CD8-positive, alpha-beta memory T cell (primary cell): Measurements from ENCODE around the gene SLX4. TPM values are rescaled to one million over a fixed set of nuclear protein-coding genes. Genes with fewer than 3 reads are reported as not detected.
"Not testable (repeated sequence)": the region's sequence is repeated elsewhere in the genome, so short reads cannot be mapped to it uniquely, and the experiment has no call there.

Experiments
- CTCF ChIA-PET: fragments of 350-600 bp; sonication (Branson Sonifier 250); formaldehyde crosslinking; loops from one replicate; lab custom pipeline; 2021; ENCODE audit warnings: antibody characterized with exemption; lab: Charles Lee
- POLR2A ChIA-PET: fragments of 350-600 bp; sonication (Branson Sonifier 250); formaldehyde crosslinking; loops from one replicate; lab custom pipeline; 2021; ENCODE audit warnings: antibody characterized with exemption; lab: Charles Lee
- DNase-seq, 5 donors: peaks; one replicate each; pipeline versions ENCODE4 v3.0.0 to v3.0.0-alpha.2; 2020 to 2022; ENCODE audit warnings: mixed read lengths in 1 of 5
- H3K27ac ChIP-seq: one replicate; pipeline ENCODE4 v1.7.0; 2013; ENCODE audit warnings: low read depth, mild to moderate bottlenecking, low read length, moderate library complexity
- H3K27me3 ChIP-seq: 2 replicates; pipeline ENCODE4 v1.7.0; 2013; ENCODE audit warnings: low read length, mild to moderate bottlenecking; ENCODE audit not compliant: insufficient read depth, poor library complexity, severe bottlenecking
- H3K36me3 ChIP-seq: 2 replicates; pipeline ENCODE4 v1.7.0; 2013; ENCODE audit warnings: mild to moderate bottlenecking, low read length, moderate library complexity; ENCODE audit not compliant: insufficient read depth
- H3K4me1 ChIP-seq: 2 replicates; pipeline ENCODE4 v1.7.0; 2013; ENCODE audit warnings: mild to moderate bottlenecking, low read length, moderate library complexity; ENCODE audit not compliant: insufficient read depth
- H3K4me3 ChIP-seq: 2 replicates; pipeline ENCODE4 v1.7.0; 2013; ENCODE audit warnings: mild to moderate bottlenecking, low read length
- H3K9me3 ChIP-seq: 2 replicates; pipeline ENCODE4 v1.7.0; 2013; ENCODE audit warnings: mild to moderate bottlenecking, low read length
- H3K27ac Mint-ChIP-seq, 8 donors: one replicate each; pipeline ENCODE4 v1.8.0; 2020 to 2021; ENCODE audit warnings: mixed read lengths in 8 of 8, mild to moderate bottlenecking in 6 of 8, inconsistent platforms in 3 of 8, moderate library complexity in 3 of 8
- H3K27me3 Mint-ChIP-seq, 2 donors: one replicate each; pipeline ENCODE4 v1.8.0; 2020 to 2021; ENCODE audit warnings: mixed read lengths in 2 of 2, mild to moderate bottlenecking in 1 of 2, moderate library complexity in 1 of 2
- H3K36me3 Mint-ChIP-seq, 3 donors: one replicate each; pipeline ENCODE4 v1.8.0; 2020 to 2021; ENCODE audit warnings: mixed read lengths in 3 of 3, inconsistent platforms in 1 of 3, mild to moderate bottlenecking in 1 of 3
- H3K4me1 Mint-ChIP-seq, 3 donors: one replicate each; pipeline ENCODE4 v1.8.0; 2020 to 2021; ENCODE audit warnings: mixed read lengths in 3 of 3, inconsistent platforms in 1 of 3, mild to moderate bottlenecking in 1 of 3
- H3K4me3 Mint-ChIP-seq, 7 donors: one replicate each; pipeline ENCODE4 v1.8.0; 2020 to 2021; ENCODE audit warnings: mixed read lengths in 7 of 7, mild to moderate bottlenecking in 6 of 7, moderate library complexity in 4 of 7, inconsistent platforms in 2 of 7
- H3K9me3 Mint-ChIP-seq, 5 donors: one replicate each; pipeline ENCODE4 v1.8.0; 2020 to 2022; ENCODE audit warnings: mixed read lengths in 5 of 5, mild to moderate bottlenecking in 3 of 5, moderate library complexity in 2 of 5, inconsistent platforms in 1 of 5
- polyA plus RNA-seq: library from polyadenylated mRNA; unstranded; fragments of 300-500 nt; fragmentation: Illumina TruSeq; gene quantifications from one replicate; pipeline ENCODE4 v1.2.3, GENCODE V29; 2021
- total RNA-seq, 2 experiments: library from RNA; stranded (reverse); gene quantifications; one replicate each; pipeline ENCODE4 v1.2.3, GENCODE V29; 2021

Gene SLX4, protein sequence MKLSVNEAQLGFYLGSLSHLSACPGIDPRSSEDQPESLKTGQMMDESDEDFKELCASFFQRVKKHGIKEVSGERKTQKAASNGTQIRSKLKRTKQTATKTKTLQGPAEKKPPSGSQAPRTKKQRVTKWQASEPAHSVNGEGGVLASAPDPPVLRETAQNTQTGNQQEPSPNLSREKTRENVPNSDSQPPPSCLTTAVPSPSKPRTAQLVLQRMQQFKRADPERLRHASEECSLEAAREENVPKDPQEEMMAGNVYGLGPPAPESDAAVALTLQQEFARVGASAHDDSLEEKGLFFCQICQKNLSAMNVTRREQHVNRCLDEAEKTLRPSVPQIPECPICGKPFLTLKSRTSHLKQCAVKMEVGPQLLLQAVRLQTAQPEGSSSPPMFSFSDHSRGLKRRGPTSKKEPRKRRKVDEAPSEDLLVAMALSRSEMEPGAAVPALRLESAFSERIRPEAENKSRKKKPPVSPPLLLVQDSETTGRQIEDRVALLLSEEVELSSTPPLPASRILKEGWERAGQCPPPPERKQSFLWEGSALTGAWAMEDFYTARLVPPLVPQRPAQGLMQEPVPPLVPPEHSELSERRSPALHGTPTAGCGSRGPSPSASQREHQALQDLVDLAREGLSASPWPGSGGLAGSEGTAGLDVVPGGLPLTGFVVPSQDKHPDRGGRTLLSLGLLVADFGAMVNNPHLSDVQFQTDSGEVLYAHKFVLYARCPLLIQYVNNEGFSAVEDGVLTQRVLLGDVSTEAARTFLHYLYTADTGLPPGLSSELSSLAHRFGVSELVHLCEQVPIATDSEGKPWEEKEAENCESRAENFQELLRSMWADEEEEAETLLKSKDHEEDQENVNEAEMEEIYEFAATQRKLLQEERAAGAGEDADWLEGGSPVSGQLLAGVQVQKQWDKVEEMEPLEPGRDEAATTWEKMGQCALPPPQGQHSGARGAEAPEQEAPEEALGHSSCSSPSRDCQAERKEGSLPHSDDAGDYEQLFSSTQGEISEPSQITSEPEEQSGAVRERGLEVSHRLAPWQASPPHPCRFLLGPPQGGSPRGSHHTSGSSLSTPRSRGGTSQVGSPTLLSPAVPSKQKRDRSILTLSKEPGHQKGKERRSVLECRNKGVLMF (N-terminal part only)
- total RNA-seq, result 10 to 100 TPM; 11.6 to 11.7 TPM
- polyA plus RNA-seq, result 0.63 TPM

DNA sequence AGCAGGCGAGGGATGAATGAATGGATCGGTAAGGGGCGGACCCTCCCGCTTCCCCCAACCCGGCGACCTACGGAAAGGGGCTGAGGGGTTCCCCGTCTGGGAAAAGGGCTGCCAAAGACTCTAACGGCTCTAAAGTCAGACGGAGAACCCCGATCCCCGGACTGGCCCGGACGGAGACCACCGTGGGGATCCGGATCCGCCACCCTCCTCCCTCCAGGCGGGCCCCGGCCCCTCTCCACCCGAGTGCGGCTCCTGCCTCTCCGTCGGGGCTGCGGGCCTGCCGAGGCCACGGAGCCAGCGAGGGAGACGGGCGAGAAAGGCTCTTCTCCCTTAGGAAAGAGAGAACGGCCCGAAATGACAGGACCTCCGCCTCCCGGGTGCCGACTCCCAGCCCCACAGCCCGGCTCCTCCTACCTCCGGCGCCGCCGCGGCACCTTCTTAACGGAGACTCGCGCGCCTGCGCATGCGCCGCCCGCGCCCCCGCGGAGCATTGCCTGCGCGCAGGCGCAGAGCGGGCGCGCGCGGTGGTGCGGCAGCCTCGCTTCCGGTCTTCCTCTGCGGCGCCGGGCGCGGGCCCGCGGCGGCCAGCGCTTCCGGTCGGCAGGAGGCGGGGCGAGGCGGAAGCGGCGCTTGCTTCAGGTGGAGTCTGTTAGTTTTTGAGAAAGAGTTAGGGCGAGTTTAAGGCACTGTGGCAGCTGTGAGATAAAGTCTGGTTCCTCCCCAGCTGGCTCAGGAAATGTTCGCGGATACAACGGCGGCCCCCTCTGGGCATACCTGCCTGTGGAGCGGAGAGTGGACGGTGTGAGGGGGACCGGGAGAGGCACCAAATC lies at the start of gene SLX4:
TSS of gene SLX4 (minus strand) at position 461 of the 830 bp plus-strand sequence. CDS start 2,642 bp downstream, outside the sequence.
- H3K4me3 Mint-ChIP-seq, result peak within 1 kb of the TSS; percentile 90 to 99 (median 99)
- CTCF ChIA-PET, result interaction anchor here (1.1 to 1.2 kb wide), 2 partner anchors 15 to 84 kb away, joined by 3 to 4 read pairs; no protein-coding TSS in a partner anchor
- H3K4me1 ChIP-seq, result peaks cover 23% of the 10 kb centered on the region
- POLR2A ChIA-PET, result interaction anchor here (0.8 to 1.3 kb wide), 2 partner anchors 11 to 34 kb away, joined by 3 to 4 read pairs; partner anchors contain the start of gene NLRC3
- peak within 1 kb of the TSS; percentile 90 for H3K4me3 ChIP-seq
- no peaks in the 10 kb centered on the region for H3K27me3 ChIP-seq
- peak within 1 kb of the TSS; percentile 84 to 99 (median 97) for H3K27ac Mint-ChIP-seq
- DNase-seq, result peak; percentile 88 to 95 (median 95)
- peak within 1 kb of the TSS; percentile 83 for H3K27ac ChIP-seq
- H3K36me3 ChIP-seq, result no peaks in the 10 kb centered on the region
- no peaks in the 10 kb centered on the region for H3K9me3 ChIP-seq
- no peaks in the 10 kb centered on the region for H3K9me3 Mint-ChIP-seq
- H3K36me3 Mint-ChIP-seq, result peaks cover 0 to 32% (median 0%) of the 10 kb centered on the region in 3 donors
- peaks cover 38 to 57% (median 57%) of the 10 kb centered on the region in 3 donors for H3K4me1 Mint-ChIP-seq
- H3K27me3 Mint-ChIP-seq, result no peaks in the 10 kb centered on the region

DNA sequence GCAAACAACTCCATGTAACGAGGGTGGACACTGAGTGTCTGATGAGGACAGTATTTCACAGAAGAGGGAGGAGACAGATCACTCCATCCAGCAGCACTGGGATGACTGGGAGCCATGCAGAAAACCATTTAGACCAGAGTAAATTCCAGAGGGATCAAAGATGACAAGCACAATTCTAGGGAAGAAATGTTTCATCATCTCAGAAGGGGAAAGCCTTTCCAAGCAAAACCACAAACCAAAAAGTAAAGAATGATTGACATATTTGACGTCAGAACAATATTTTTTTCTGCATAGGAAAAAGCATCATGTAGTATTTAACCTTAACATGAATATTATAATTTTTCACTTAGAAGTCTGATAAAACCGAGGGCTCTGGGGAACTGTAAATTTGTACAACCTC lies 47.8 kb upstream of the SLX4 start:
- Histone ChIP-seq H3K27ac (no peak overlapping the region), H3K4me1 (no peaks in the 10 kb centered on the region), H3K9me3 (no peaks in the 10 kb centered on the region), H3K36me3 (peaks cover 15% of the 10 kb centered on the region), H3K4me3 (no peak overlapping the region), H3K27me3 (no peaks in the 10 kb centered on the region)
- CTCF ChIA-PET, result no interaction called here
- DNase-seq, result no peak
- POLR2A ChIA-PET, result no interaction called here
- Mint-ChIP-seq H3K4me1 (peaks cover 2 to 6% (median 5%) of the 10 kb centered on the region in 3 donors), H3K4me3 (no peak overlapping the region), H3K36me3 (peaks cover 0 to 84% (median 11%) of the 10 kb centered on the region in 3 donors), H3K27me3 (no peaks in the 10 kb centered on the region), H3K27ac (peak overlapping the region in 4 of 8 donors; percentile 57 to 81 (median 69)), H3K9me3 (no peaks in the 10 kb centered on the region)

DNA sequence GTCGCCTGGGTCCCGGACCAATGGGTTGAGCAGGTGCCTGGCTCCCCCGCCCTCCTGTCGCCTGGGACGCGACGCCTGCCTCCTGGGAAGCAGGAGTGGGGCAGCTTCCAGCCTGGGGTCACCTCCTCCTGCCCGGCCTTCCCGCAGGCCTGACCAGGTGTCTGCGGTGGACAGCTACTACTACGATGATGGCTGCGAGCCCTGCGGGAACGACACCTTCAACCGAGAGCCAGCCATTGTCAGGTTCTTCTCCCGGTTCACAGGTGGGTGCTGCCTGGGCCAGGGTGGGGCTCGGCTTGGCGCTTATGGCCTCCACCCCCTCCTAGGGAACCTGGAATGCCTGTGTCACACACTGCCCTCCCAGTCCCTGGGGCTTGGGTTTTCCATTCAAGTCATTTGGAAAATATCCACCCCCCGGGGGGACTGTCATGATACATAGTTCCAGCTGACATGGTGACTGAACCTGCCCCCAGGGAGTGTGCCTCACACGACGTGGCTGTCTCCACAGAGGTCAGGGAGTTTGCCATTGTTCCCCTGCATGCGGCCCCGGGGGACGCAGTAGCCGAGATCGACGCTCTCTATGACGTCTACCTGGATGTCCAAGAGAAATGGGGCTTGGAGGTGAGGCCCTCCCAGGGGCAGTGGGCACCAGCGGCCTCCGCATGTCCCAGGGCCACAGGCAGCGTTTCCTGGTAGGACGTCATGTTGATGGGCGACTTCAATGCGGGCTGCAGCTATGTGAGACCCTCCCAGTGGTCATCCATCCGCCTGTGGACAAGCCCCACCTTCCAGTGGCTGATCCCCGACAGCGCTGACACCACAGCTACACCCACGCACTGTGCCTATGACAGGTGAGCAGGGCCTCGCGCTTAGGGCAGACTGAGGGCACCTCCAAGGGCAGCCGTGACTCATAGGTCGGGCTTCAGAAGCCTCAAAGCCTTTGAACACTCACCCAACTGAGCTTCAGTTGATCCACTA lies 45.4 kb upstream of the SLX4 start:
- no peaks in the 10 kb centered on the region for H3K27me3 ChIP-seq
- H3K4me3 ChIP-seq, result no peak overlapping the region
- Mint-ChIP-seq H3K27ac (peak overlapping the region in 1 of 8 donors; percentile 83), H3K36me3 (peaks cover 0 to 74% (median 10%) of the 10 kb centered on the region in 3 donors), H3K4me1 (peaks cover 3 to 10% (median 10%) of the 10 kb centered on the region in 3 donors), H3K27me3 (no peaks in the 10 kb centered on the region), H3K4me3 (no peak overlapping the region), H3K9me3 (no peaks in the 10 kb centered on the region)
- no peaks in the 10 kb centered on the region for H3K4me1 ChIP-seq
- ChIA-PET CTCF (no interaction called here), POLR2A (interaction anchor here (0.5 kb wide), 1 partner anchor 211 kb away, joined by 3 read pairs; no protein-coding TSS in a partner anchor)
- H3K36me3 ChIP-seq, result peaks cover 15% of the 10 kb centered on the region
- no peak overlapping the region for H3K27ac ChIP-seq
- peak in 1 of 5 donors; percentile 41 for DNase-seq
- no peaks in the 10 kb centered on the region for H3K9me3 ChIP-seq

DNA sequence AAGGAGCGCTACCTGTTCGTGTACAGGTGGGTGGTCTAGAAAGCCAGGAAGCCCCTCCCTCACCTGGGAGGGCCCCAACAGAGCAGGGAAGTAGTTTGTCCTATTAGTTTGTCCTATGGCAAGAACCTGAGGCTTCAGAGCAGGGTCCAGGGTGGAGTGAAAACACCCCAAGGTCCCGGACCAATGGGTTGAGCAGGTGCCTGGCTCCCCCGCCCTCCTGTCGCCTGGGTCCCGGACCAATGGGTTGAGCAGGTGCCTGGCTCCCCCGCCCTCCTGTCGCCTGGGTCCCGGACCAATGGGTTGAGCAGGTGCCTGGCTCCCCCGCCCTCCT lies 44.7 kb upstream of the SLX4 start:
- Mint-ChIP-seq H3K27ac (peak overlapping the region in 1 of 8 donors; percentile 77), H3K36me3 (peaks cover 0 to 74% (median 6%) of the 10 kb centered on the region in 3 donors)
- DNase-seq, result peak in 1 of 5 donors; percentile 28
- H3K9me3 Mint-ChIP-seq, H3K27ac ChIP-seq, CTCF ChIA-PET, H3K4me1 ChIP-seq, H3K4me1 Mint-ChIP-seq, H3K9me3 ChIP-seq, H3K4me3 ChIP-seq, POLR2A ChIA-PET, H3K27me3 Mint-ChIP-seq, H3K27me3 ChIP-seq, H3K4me3 Mint-ChIP-seq: not testable (repeated sequence)
- H3K36me3 ChIP-seq, result peaks cover 10% of the 10 kb centered on the region

DNA sequence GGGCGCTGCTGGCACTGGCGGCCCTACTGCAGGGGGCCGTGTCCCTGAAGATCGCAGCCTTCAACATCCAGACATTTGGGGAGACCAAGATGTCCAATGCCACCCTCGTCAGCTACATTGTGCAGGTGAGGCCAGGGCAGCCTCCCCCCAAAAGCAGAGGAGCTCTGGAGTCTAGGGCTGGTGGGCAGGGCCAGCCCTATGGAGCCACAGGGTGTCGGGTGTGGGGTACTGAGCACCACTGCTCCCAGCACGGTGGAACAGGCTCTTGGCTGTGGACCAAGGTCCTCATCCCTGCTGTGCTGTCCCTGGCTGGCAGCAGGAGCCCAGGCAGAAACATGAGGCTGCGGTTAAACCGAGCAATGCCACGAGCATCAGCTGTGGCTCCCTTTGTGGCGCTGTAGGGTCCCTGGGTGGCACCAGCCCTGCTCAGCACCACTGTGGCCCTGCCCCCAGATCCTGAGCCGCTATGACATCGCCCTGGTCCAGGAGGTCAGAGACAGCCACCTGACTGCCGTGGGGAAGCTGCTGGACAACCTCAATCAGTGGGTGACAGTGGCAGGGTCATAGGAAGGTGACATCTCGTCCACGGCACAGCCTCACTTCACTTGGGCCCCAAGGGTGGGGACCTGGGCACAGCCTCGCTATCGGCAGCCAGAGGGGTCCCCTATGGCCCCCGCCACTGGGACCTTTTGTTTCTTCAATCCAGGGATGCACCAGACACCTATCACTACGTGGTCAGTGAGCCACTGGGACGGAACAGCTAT lies 44.2 kb upstream of the SLX4 start:
- H3K4me3 Mint-ChIP-seq, result no peak overlapping the region
- no peaks in the 10 kb centered on the region for H3K27me3 Mint-ChIP-seq
- Histone ChIP-seq H3K27ac (no peak overlapping the region), H3K4me3 (no peak overlapping the region), H3K36me3 (peaks cover 10% of the 10 kb centered on the region), H3K27me3 (no peaks in the 10 kb centered on the region), H3K9me3 (no peaks in the 10 kb centered on the region), H3K4me1 (no peaks in the 10 kb centered on the region)
- POLR2A ChIA-PET, result no interaction called here
- peak in 1 of 5 donors; percentile 35 for DNase-seq
- H3K9me3 Mint-ChIP-seq, result no peaks in the 10 kb centered on the region
- H3K4me1 Mint-ChIP-seq, result peaks cover 3 to 5% (median 5%) of the 10 kb centered on the region in 3 donors
- CTCF ChIA-PET, result interaction anchor here (1.4 kb wide), 1 partner anchor 12 kb away, joined by 5 read pairs; no protein-coding TSS in a partner anchor
- peaks cover 0 to 74% (median 6%) of the 10 kb centered on the region in 3 donors for H3K36me3 Mint-ChIP-seq
- H3K27ac Mint-ChIP-seq, result peak overlapping the region in 3 of 8 donors; percentile 42 to 77 (median 75)

DNA sequence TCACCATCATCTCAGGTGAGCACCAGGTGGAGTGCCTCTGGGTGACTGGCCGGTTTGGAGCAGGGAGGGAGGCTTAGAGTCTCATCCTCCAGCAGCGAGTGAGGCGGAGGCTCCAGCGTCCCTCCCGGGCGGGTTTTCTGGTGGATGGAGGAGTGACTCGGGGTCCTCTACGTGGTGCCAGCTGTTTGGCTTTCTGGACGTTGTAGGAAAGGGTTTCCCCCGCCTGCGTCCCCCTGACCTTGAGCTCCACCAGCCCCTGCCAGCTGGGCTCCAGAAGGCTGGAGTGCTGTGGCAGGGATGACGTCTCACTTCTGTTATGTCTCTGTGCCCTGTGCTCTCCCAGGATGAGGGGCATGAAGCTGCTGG lies 43.6 kb upstream of the SLX4 start:
- Mint-ChIP-seq H3K27me3 (no peaks in the 10 kb centered on the region), H3K4me3 (no peak overlapping the region), H3K36me3 (peaks cover 0 to 76% (median 7%) of the 10 kb centered on the region in 3 donors), H3K27ac (peak overlapping the region in 3 of 8 donors; percentile 37 to 75 (median 42)), H3K4me1 (peaks cover 3 to 5% (median 5%) of the 10 kb centered on the region in 3 donors), H3K9me3 (no peaks in the 10 kb centered on the region)
- peaks cover 10% of the 10 kb centered on the region for H3K36me3 ChIP-seq
- ChIA-PET POLR2A (no interaction called here), CTCF (interaction anchor here (1.4 kb wide), 1 partner anchor 12 kb away, joined by 5 read pairs; no protein-coding TSS in a partner anchor)
- H3K4me1 ChIP-seq, result no peaks in the 10 kb centered on the region
- no peaks in the 10 kb centered on the region for H3K27me3 ChIP-seq
- DNase-seq, result peak in 1 of 5 donors; percentile 39
- no peaks in the 10 kb centered on the region for H3K9me3 ChIP-seq
- no peak overlapping the region for H3K4me3 ChIP-seq
- H3K27ac ChIP-seq, result no peak overlapping the region
